Stimulated activated CD8-positive, alpha-beta memory T cell treated with anti-CD3 and anti-CD28 coated beads, Interleukin-15, amount 100 ng/mL, for 48 hours (primary cell): Measurements from ENCODE around the gene RUNX2.
"Not testable (repeated sequence)": the region's sequence is repeated elsewhere in the genome, so short reads cannot be mapped to it uniquely, and the experiment has no call there.

Experiments used
- DNase-seq, 2 donors: peaks; one replicate each; pipeline ENCODE4 v3.0.0-alpha.2; 2020; ENCODE audit warnings: low read depth in 2 of 2

Gene RUNX2

GRCh38 chr6:45647341-45648261, 319.5 kb downstream of the RUNX2 start:
- no peak for DNase-seq

GRCh38 chr6:45648262-45648620, 320.1 kb downstream of the RUNX2 start:
- DNase-seq = no peak

- DNase-seq = no peak
Observed at GRCh38 chr6:45650524-45651135, 322.5 kb downstream of the RUNX2 start.

- DNase-seq = no peak
Observed at GRCh38 chr6:45651301-45651700, 323.2 kb downstream of the RUNX2 start.

GRCh38 chr6:45652416-45652815, 324.3 kb downstream of the RUNX2 start:
- DNase-seq = no peak

GRCh38 chr6:45653117-45653883, 325.2 kb downstream of the RUNX2 start:
- no peak for DNase-seq

- no peak for DNase-seq
Observed at GRCh38 chr6:45654673-45655072, 326.5 kb downstream of the RUNX2 start.

GRCh38 chr6:45655745-45656476, 327.8 kb downstream of the RUNX2 start:
- DNase-seq = no peak

- DNase-seq = no peak
Observed at GRCh38 chr6:45657226-45657625, 329.1 kb downstream of the RUNX2 start.

GRCh38 chr6:45658400-45658799, 330.3 kb downstream of the RUNX2 start:
- DNase-seq = no peak

GRCh38 chr6:45658958-45659357, 330.8 kb downstream of the RUNX2 start:
- no peak for DNase-seq

- no peak for DNase-seq
Observed at GRCh38 chr6:45661661-45662060, 333.5 kb downstream of the RUNX2 start.

- peak; percentile 22 to 32 for DNase-seq
Observed at GRCh38 chr6:45663251-45664221, 335.4 kb downstream of the RUNX2 start.

GRCh38 chr6:45664707-45665106, 336.6 kb downstream of the RUNX2 start:
- no peak for DNase-seq

GRCh38 chr6:45665859-45666258, 337.7 kb downstream of the RUNX2 start:
- no peak for DNase-seq

GRCh38 chr6:45666846-45667245, 338.7 kb downstream of the RUNX2 start:
- no peak for DNase-seq

GRCh38 chr6:45667300-45667699, 339.2 kb downstream of the RUNX2 start:
- DNase-seq = no peak

GRCh38 chr6:45667766-45668165, 339.6 kb downstream of the RUNX2 start:
- no peak for DNase-seq

- no peak for DNase-seq
Observed at GRCh38 chr6:45668705-45669104, 340.6 kb downstream of the RUNX2 start.

- DNase-seq = not testable (repeated sequence)
Observed at GRCh38 chr6:45673167-45673566, 345.0 kb downstream of the RUNX2 start.

- DNase-seq = not testable (repeated sequence)
Observed at GRCh38 chr6:45675166-45675565, 347.0 kb downstream of the RUNX2 start.
